PC-9 (cell line): ENCODE data around the gene SF3B2. TPM values are rescaled to one million over a fixed set of nuclear protein-coding genes. Genes with fewer than 3 reads are reported as not detected.
A peak's percentile ranks its signal among the peaks of the same experiment; 100 is the strongest.

Source experiments
- BruUV-seq: library from RNA; stranded (reverse); fragments of 400-500 nt; replicated peaks from 2 replicates; lab custom pipeline; 2021; lab: Mats Ljungman, UMichigan
- CTCF ChIA-PET: fragments of 300-600 bp; sonication (Branson Sonifier 250); formaldehyde crosslinking; loops from one replicate; lab custom pipeline; 2022; ENCODE audit warnings: antibody characterized with exemption; lab: Charles Lee
- POLR2A ChIA-PET: fragments of 300-600 bp; sonication (Branson Sonifier 250); formaldehyde crosslinking; loops from one replicate; lab custom pipeline; 2022; ENCODE audit warnings: antibody characterized with exemption; ENCODE audit not compliant: unreplicated experiment; lab: Charles Lee
- DNase-seq, 2 experiments: peaks; one replicate each; pipeline versions ENCODE4 v3.0.0 to v3.0.0-alpha.2; 2015 to 2022; ENCODE audit warnings: mixed read lengths in 1 of 2
- H2AFZ ChIP-seq: fragments of 200-600 bp; sonication (generic); 2 replicates; pipeline ENCODE4 v1.8.1; 2017; ENCODE audit warnings: antibody characterized with exemption
- H3F3A ChIP-seq: fragments of 200-600 bp; sonication (generic); 2 replicates; pipeline ENCODE4 v1.8.1; 2017; ENCODE audit warnings: antibody characterized with exemption, mild to moderate bottlenecking, low read depth; ENCODE audit not compliant: insufficient read depth
- H3K27ac ChIP-seq: fragments of 200-600 bp; sonication (generic); 2 replicates; pipeline ENCODE4 v1.6.1; 2016; ENCODE audit warnings: mixed run types
- H3K27me3 ChIP-seq: fragments of 200-600 bp; sonication (generic); 2 replicates; pipeline ENCODE4 v1.6.1; 2016; ENCODE audit warnings: low read depth, mixed run types; ENCODE audit not compliant: insufficient read depth
- H3K36me3 ChIP-seq: fragments of 200-600 bp; sonication (generic); 2 replicates; pipeline ENCODE4 v1.6.1; 2016; ENCODE audit warnings: low read depth, mixed run types
- H3K4me1 ChIP-seq: fragments of 200-600 bp; sonication (generic); replicated peaks from 2 replicates; pipeline ENCODE4 v1.6.1; 2016; ENCODE audit warnings: mixed run types; ENCODE audit not compliant: insufficient read depth
- H3K4me2 ChIP-seq: fragments of 200-600 bp; sonication (generic); 2 replicates; pipeline ENCODE4 v1.6.1; 2017; ENCODE audit warnings: mixed run types
- H3K4me3 ChIP-seq: fragments of 200-600 bp; sonication (generic); 2 replicates; pipeline ENCODE4 v1.6.1; 2016; ENCODE audit warnings: mixed run types
- H3K79me2 ChIP-seq: fragments of 200-600 bp; sonication (generic); 2 replicates; pipeline ENCODE4 v1.6.1; 2017; ENCODE audit warnings: low read depth, mixed run types
- H3K9me2 ChIP-seq: fragments of 200-600 bp; sonication (generic); 2 replicates; pipeline ENCODE4 v1.8.1; 2017; ENCODE audit warnings: mild to moderate bottlenecking; ENCODE audit not compliant: insufficient read depth
- H3K9me3 ChIP-seq: fragments of 200-600 bp; sonication (generic); 2 replicates; pipeline ENCODE4 v1.8.1; 2016; ENCODE audit warnings: low read depth; ENCODE audit not compliant: insufficient read depth
- H4K20me1 ChIP-seq: fragments of 200-600 bp; sonication (generic); 2 replicates; pipeline ENCODE4 v1.8.1; 2017; ENCODE audit not compliant: insufficient read depth
- CTCF ChIP-seq: fragments of 200-600 bp; sonication (generic); conservative IDR thresholded peaks from 2 replicates; pipeline ENCODE4 v1.6.1; 2017; ENCODE audit warnings: mixed run types, antibody characterized with exemption, mild to moderate bottlenecking, moderate library complexity
- EZH2 ChIP-seq: fragments of 200-600 bp; sonication (generic); IDR thresholded peaks from 2 replicates; pipeline ENCODE4 v1.8.0; 2017; ENCODE audit warnings: antibody characterized with exemption, low read depth
- intact Hi-C: fragments of 100-400 bp; cut with micrococcal nuclease; formaldehyde crosslinking; loops from one replicate; pipeline ENCODE4 v1.10.0; 2022; ENCODE audit not compliant: unreplicated experiment
- total RNA-seq: library from RNA; stranded (reverse); gene quantifications from 2 replicates; pipeline ENCODE4 v1.2.3, GENCODE V29; 2021

Gene SF3B2
- total RNA-seq, 1 experiment from 2014 or later: 224 TPM

DNA sequence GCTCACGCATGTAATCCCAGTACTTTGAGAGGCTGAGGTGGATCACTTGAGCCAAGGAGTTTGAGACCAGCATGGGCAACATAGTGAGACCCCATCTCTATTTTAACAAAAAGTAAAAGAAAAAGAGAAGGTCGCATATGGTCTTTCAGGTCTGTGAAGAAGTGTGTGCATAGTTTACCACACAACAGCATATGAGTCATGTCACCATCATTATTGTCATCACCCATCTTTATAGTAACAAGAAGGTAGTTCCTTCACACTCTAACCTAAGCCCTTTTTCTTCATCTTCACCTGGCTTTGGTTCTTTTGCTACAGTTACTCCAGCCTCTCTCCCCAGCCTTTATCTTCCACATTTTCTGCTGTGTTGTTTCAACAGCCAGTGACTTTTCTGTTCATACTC is 57.1 kb downstream of the SF3B2 start:
- H2AFZ ChIP-seq: no peak overlapping the region
- peaks cover 39% of the 10 kb centered on the region for H3K79me2 ChIP-seq
- BruUV-seq: no TSS peak
- CTCF ChIA-PET: no interaction called here
- H3K4me1 ChIP-seq: peaks cover 48% of the 10 kb centered on the region
- H3K4me2 ChIP-seq: no peak overlapping the region
- peaks cover 28% of the 10 kb centered on the region for H3F3A ChIP-seq
- H4K20me1 ChIP-seq: no peaks in the 10 kb centered on the region
- DNase-seq: no peak
- H3K9me3 ChIP-seq: no peaks in the 10 kb centered on the region
- H3K9me2 ChIP-seq: no peaks in the 10 kb centered on the region
- intact Hi-C loops: no loop called here
- no peak overlapping the region for H3K27ac ChIP-seq
- POLR2A ChIA-PET: interaction anchor here (0.6 kb wide), 1 partner anchor 37 kb away, joined by 6 read pairs; no protein-coding TSS in a partner anchor
- no peaks in the 10 kb centered on the region for H3K36me3 ChIP-seq
- no peaks in the 10 kb centered on the region for H3K27me3 ChIP-seq
- no peak overlapping the region for H3K4me3 ChIP-seq
- no peak for TF ChIP-seq EZH2
- TF ChIP-seq CTCF: no peak

GRCh38 chr11:66111158-66111557 is 59.0 kb downstream of the SF3B2 start:
- intact Hi-C loops: no loop called here
- Histone ChIP-seq H3K9me2 (no peaks in the 10 kb centered on the region), H3K27me3 (no peaks in the 10 kb centered on the region), H3F3A (peaks cover 28% of the 10 kb centered on the region), H3K36me3 (no peaks in the 10 kb centered on the region), H3K4me3 (no peak overlapping the region), H3K79me2 (peaks cover 57% of the 10 kb centered on the region), H3K4me1 (peaks cover 48% of the 10 kb centered on the region), H3K4me2 (no peak overlapping the region), H2AFZ (no peak overlapping the region), H3K27ac (no peak overlapping the region), H3K9me3 (no peaks in the 10 kb centered on the region), H4K20me1 (no peaks in the 10 kb centered on the region)
- DNase-seq: no peak
- ChIA-PET CTCF (no interaction called here), POLR2A (no interaction called here)
- TF ChIP-seq EZH2: no peak
- no peak for TF ChIP-seq CTCF
- no TSS peak for BruUV-seq

DNA sequence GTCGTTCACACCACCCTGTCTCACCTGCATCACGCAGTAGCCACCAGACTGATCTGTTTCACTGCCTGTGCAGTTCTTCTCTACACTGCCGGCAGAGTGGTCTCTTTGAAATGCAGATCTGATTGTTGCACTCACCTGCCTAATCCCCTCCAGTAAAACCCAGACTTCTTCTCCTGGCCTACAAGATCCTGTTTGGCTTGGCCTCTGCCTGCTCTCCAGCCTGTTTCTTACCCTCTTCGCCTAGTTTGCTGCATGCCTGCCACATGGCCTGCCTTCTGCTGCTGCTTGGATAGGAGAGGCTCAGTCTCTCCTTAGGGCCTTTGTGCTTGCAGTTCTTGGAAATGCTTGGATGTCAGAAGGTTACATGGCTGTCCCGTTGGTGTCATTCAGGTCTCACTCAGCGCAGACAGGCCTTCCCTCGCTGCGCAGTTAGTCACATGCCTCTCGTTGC is 59.9 kb downstream of the SF3B2 start:
- POLR2A ChIA-PET: no interaction called here
- Histone ChIP-seq H3K4me3 (no peak overlapping the region), H2AFZ (no peak overlapping the region), H3K4me1 (peaks cover 48% of the 10 kb centered on the region), H3K9me2 (no peaks in the 10 kb centered on the region), H3K9me3 (no peaks in the 10 kb centered on the region), H3K27ac (peak overlapping the region; percentile 67), H3K4me2 (peak overlapping the region; percentile 61), H4K20me1 (no peaks in the 10 kb centered on the region), H3K36me3 (no peaks in the 10 kb centered on the region), H3F3A (peaks cover 28% of the 10 kb centered on the region), H3K79me2 (peaks cover 66% of the 10 kb centered on the region), H3K27me3 (no peaks in the 10 kb centered on the region)
- BruUV-seq: no TSS peak
- intact Hi-C loops: no loop called here
- no peak for TF ChIP-seq EZH2
- no peak for TF ChIP-seq CTCF
- DNase-seq: no peak
- CTCF ChIA-PET: no interaction called here
